Stimulated activated CD4-positive, alpha-beta T cell treated with anti-CD3 and anti-CD28 coated beads, Interleukin-4, amount 100 ng/mL, for 4 hours (primary cell): ENCODE measurements around the gene PPP1R26.
"Not testable (repeated sequence)": the region's sequence is repeated elsewhere in the genome, so short reads cannot be mapped to it uniquely, and the experiment has no call there.

Experiments used
- DNase-seq, 2 experiments: peaks; one replicate each; pipeline ENCODE4 v3.0.0-alpha.2; 2020

PPP1R26 gene, protein sequence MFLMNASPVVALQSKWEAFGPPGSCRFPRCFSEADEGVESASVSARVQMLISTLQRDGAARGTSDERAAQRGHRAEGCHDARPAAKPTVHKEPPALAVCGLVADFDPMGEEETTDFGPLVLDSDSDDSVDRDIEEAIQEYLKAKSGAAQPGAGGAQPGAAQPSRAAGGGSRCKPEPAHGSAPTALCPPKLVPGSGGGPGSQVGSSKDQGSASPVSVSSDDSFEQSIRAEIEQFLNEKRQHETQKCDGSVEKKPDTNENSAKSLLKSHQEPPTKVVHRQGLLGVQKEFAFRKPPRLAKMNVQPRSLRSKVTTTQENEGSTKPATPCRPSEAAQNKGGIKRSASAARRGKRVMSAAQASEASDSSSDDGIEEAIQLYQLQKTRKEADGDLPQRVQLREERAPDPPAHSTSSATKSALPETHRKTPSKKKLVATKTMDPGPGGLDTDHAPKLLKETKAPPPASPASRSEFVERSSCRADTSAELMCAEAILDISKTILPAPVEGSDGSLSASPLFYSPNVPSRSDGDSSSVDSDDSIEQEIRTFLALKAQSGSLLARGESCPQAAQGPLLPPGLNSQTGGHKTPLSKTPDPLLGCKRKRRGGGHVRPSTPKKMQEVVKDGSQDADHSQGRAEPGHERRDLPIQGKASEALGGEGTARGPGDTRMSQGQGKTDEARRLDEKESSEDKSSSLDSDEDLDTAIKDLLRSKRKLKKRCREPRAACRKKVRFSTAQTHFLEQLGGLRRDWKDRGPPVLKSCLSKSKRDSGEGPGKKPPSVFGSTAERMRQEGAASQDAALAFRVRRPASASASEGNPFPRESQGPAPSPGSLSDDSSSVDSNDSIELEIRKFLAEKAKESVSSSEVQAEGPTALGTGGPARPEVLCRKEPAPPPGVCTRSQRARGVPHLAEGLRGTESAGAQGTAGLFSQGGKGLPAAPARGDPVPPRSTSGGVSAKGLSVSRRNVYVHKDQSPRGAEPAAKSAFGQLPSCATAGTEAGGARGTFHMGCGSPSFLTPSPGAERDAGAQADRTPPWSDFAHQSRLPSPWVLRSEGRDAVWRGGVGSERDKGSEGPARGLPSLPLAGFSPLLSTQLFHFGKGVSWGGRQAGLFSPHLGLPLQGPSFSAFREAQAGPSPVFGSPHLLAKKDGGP (N-terminal part only)

DNA sequence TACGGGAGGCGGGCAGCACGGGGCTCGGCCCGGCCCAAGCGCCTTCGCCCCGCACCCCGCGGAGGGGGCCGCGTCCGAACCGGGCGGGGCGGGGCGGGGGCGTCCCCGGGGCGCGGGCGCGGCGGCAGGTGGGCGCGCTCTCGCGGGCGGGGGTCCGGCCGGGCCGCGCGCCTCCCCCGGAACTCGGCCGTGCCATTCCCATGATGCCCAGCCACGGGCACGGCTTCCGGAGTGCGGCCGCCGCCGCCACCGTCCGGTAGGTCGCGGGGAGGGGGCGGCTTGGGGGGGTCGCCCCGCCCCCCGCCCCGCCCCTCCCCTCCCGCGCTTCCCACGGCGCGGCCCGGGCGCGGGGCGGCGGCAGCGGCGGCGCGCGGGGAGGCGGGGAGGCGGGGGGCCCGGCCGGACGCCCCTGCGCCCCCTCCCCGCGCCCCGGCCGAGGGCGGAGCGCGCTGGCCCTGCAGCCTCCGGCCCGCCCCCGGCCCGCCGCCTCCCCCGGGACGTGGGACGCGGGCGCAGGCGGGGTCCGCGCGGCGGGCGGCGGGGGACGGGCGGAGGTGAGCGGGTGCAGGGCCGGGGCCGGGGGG lies at the start of gene PPP1R26:
Gene PPP1R26, plus strand, starts transcription at position 314 of the 584 bp plus-strand sequence. CDS start 4,729 bp downstream, outside the sequence.
- no peak for DNase-seq

DNA sequence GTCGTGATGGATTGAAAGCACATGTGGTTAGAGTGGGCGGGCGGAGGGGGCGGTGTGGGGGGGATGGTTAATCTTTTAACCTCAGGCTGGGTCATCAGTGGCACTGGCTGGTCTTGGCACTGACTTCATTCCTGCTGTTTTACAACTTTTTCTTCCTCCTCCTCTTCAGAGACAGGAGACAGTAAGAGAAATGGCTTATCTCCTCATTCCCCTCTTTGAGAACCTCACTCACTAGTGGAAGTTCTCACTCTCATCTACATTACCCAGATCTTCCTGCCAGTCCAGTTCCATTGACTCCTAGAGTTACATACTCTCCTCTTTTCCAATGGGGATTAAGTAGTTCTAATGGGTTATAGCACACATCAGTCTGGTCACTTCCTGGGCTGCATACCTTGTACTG lies 42.3 kb upstream of the PPP1R26 start:
- DNase-seq: no peak

DNA sequence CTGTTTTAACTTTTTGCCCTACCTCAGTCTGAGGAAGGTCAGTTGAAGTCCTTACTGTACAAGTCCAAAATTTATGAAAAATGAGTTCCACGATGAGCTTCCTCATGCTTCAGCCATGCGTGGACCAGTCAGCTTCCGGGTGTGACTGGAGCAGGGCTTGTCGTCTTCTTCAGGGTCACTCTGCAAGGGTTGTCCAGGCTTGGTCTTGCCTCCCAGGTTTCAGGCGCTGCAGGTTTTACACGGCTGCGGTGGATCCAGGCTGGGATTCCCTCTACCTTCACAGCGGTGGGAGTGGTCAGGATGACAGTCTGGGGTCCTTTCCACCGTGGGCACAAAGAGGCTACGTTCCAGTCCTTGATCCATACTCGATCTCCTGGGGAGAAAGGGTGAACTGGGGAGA lies 41.9 kb upstream of the PPP1R26 start:
- DNase-seq: not testable (repeated sequence)

DNA sequence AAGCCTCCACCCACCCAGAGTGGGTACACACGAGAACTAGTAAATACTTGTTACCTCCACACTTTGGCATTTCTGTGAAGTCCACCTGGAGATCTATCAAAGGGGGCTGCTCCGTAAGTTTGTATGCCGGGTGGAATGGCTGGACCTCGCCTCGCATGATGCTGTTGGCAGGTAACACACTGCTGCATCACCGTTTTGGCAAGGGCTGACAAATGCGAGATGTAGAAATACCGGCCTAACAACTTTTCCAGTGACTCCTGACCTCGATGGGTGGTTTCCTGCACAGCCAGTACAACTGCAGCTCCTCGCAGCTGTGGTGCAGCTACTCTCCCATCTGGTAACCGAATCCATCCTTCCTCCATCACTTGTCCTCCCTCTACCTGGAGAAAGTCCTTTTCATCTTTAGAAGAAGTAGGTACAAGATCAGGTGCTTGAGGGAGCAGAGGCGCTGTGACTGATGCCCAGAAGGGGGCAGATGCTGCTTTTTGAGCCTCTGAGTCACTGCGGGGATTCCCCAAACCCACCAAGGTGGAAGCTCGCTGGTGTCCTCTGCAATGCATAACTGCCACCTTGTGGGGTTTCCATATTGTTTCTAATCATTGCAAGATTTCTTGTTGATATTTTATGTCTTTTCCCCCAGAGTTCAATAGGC lies 40.9 kb upstream of the PPP1R26 start:
- DNase-seq: peak; percentile 19 to 27

DNA sequence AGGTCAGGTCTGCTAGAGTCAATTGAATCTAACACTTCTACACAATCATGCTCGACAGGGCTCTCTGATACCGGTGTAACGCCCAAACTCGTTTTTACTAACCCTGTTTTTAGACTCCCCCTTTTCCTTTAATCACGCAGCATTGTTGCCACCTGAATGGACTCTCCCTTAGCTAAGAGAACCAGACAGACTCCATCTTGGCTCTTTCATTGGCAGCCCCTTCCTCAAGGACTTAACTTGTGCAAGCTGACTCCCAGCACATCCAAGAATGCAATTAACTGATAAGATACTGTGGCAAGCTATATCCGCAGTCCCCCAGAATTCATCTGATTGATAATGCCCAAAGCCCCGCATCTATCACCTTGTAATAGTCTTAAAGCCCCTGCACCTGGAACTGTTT lies 40.1 kb upstream of the PPP1R26 start:
- DNase-seq: not testable (repeated sequence)

DNA sequence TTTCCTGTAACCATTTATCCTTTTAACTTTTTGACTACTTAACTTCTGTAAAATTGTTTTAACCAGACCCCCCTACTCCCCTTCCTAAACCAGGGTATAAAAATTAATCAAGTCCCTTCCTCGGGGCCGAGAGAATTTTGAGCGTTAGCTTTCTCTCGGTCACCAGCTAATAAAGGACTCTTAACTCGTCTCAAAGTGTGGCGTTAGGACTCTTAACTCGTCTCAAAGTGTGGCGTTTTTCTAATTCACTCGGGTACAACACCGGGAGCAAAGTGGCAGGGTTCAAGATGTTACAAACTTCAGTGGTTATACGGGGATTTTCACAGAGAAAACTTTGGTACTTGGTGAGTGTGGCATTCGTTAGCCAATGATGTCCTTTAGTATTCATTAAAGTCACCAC lies 39.7 kb upstream of the PPP1R26 start:
- DNase-seq: no peak

DNA sequence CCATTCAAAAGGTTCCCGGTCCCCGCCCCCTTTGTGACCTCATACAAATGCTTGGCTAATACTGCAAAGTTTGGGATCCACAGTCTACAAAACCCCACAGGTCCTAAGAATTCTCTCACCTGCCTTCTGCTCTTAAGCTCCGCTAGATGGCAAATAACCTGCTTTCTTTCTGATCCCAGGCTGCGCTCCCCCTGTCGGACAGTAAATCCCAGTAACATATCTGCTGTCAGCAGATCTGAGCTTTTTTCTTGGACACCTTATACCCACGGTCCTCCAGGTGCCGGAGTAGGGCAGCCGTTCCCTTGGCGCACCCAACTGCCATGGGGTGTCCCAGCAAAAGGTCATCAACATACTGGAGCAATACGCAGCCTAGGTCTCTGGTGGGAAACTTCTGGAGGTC lies 39.0 kb upstream of the PPP1R26 start:
- DNase-seq: no peak

DNA sequence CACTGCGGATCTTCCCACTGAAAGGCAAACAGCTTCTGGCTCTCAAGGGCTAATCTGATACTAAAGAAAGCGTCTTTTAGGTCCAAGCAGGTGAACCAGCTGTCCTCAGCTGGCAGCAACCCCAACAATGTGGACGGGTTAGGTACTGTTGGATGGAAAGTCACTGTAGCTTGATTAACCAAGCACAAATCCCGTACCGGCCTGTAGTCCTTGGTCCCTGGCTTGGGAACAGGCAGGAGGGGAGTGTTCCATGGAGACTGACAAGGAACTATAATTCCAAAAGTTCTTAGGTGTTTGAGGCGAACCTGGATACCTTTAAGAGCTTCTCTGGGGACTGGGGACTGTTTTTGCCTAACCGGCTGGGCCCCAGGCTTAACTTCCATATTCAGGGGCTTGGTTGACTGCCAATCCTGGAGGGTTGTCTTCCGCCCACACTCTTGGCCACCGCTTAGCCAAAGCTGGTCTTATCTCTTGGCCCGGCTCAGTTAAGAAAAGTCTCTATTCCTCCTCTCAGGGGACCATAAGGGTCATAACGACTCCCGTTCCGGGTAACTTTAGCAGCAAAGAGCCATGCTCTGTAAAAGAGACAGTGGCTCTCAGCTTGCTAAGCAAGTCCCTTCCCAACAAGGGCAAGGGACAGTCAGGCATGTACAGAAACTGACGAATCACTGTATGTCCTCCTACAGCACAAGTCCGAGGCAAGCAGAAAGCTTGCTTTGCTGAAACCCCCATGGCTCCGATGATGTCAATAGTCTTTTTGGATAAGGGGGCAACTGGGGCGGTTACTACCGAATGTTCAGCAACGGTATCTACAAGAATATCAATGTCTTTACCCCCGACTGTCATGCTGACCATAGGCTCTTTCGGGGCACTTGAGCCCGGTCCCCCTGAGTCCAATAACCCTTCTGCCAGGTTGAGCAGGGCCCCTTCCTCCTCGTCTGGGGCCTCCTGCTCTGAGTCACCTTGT lies 38.2 kb upstream of the PPP1R26 start:
- not testable (repeated sequence) for DNase-seq

DNA sequence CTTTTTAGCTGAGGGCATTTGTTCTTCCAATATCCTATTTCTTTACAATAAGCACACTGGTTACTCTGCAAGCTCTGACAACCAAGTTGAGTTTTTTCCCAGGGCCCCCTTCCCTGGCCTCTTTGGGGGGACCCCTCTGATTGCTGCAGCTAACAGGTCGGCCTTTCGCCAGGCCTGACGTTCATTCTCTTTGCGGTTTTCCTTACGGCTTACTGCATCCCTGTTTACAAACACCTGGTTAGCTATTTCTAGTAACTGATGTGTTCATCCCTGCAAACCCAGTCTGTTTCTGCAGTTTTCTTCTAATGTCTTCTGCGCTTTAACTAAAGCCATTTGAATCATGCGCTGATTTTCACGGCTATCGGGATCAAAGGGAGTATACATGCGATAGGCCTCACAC lies 37.5 kb upstream of the PPP1R26 start:
- DNase-seq: no peak

DNA sequence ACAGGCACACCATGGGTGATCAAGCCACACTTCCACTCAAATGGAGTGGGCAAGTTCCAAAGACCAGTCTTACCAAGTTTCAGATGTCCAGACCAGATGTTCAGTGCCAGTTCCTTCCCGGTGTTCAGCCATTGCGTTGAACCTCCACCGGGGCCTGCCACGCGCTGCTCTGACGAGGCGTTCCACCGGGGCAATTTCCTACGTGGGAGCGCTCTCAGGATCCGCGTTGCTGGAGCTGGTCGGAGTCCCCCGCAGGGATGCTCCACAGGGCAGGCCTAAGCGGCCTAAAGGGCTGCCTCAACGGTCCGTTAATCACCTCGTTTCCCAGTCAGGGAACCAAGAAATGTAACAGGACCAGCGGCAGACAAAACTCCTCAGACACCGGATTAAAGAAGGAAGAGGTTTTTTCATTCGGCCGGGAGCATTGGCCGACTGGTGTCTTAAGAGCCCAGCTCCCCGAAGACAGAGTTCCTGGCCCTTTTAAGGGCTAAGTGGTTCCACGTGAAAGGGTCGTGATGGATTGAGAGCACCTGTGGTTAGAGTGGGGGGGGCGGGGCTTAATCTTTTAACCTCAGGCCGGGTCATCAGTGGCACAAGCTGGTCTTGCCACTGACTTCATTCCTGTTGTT lies 35.7 kb upstream of the PPP1R26 start:
- DNase-seq: no peak

DNA sequence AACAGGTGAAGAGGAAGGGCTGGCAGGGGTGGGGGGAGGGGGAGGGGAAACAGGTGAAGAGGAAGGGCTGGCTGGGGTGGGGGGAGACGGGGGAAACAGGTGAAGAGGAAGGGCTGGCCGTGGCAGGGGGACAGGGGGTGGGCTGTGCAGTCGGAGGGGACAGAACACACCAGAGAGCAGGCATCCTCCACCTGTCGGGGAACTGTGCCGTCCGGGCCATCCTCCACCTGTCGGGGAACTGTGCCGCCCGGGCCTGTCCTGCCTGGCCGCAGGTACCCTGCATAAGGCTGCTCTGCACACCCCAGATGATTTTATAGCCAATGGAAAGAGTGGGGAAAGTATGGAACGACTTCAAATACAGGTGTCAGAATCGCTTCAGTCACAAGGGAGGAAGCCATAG lies 32.5 kb upstream of the PPP1R26 start:
- DNase-seq: no peak

DNA sequence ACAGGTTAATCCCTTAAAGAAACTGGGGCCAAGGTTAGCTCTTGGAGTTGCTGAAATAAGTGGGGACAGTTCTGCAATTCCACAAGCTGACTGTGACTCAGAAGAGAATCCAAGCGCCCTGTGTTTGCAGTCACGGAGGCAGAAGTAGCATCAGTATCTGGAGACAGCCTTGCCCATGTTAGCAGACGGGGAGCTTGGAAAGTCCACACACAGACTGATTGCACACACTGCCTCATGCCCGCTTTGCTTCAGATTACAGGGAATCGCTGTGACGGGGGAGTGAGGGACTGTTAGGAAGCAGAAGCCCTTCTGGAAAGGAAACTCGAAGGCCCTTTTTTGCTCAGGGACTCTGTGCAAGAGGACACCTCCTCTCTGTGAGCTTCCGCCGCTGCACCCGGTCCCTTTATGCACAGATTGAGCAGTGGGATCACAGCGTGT lies 30.9 kb upstream of the PPP1R26 start:
- DNase-seq: no peak

DNA sequence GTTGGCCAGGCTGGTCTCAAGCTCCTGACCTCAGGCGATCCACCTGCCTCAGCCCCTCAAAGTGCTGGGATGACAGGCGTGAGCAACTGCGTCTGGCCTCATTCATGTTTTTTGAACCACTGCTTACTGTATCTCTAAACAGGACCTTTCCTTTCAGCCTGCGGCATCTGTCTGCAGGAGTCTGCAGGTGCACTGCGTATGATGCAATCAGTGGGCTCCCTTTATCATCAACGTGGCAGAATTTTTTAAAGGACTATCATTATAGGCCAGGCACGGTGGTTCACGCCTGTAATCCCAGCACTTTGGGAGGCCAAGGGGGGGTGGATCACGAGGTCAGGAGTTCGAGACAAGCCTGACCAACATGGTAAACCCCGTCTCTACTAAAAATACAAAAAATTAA lies 30.1 kb upstream of the PPP1R26 start:
- DNase-seq: not testable (repeated sequence)

DNA sequence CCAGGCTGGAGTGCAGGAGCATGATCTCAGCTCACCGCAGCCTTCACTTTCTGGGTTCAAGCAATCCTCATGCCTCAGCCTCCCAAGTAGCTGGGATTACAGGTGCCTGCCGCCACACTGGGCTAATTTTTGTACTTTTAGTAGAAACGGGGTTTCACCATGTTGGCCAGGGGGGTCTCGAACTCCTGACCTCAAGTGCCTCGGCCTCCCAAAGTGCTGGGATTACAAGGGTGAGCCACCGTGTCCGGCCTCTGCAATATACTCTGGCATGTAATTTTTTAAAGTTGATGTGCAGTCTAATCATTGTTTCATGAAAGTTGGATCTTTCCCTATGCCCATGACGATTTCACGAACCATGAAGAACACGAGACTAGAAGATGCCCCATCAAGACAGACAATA lies 28.6 kb upstream of the PPP1R26 start:
- DNase-seq: no peak

DNA sequence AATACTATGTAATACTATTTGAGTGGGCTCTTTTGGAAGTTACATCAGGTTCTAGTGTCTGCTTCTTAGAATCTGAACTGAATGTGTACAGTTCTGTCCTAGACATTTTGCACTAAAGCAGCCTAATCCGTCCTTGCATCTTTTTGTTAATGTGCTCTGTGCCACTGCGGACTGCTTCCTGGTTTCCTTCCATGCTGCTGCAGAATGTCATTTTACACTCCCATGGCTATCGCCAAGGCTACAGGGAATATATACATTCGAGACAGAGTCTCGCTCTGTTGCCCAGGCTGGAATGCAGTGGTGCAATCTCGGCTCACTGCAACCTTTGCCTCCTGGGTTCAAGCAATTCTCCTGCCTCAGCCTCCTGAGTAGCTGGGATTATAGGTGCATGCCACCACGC lies 27.7 kb upstream of the PPP1R26 start:
- DNase-seq: not testable (repeated sequence)

DNA sequence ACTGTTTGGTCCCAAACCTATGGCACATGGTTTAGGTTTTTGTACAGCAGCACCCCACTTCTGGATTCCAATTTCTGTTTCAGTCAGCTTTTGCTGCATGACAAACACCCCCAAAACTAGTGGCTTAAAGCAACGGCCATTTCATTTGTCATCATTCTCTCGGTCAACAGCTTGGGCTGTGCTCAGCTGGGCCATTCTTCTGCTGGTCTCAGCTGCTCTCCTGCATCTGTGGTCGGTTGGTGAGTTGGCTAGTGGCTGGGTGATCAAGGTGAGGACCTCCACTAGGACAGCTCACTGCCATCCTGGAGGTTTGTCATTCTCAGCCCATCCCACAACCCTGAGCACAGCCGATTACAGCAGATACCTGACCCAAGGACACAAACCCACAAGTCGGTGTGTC lies 24.8 kb upstream of the PPP1R26 start:
- no peak for DNase-seq

DNA sequence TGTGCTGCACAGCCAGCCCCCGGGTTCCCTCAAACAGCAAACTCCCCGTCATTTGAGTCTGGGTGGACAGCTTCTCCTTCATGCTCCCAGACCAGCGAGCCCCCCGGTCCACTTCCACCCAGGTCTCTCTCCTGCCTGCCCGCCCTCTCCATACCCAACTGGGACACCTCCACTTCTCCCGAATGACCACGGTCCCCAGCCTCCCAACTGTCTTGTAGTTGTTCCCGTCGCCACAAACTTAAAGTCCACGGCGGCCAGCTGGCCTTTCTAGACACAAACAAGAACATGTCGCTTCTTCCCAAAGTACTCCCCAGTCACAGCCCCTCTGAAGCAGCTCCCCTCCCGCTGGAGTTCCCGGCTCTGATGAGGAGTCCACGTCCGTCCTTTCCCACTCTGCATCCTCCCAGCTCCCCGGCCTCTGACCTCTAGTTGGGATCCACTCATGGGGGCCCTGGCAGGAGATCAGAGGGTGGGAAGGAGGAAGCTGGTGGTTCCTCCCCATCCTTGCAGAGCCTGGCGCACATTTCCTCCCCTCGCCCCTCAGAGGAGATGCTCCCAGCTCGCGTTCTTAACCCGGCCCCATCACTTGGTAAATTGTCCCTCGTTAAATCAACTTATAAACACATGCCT lies 24.1 kb upstream of the PPP1R26 start:
- DNase-seq: no peak

DNA sequence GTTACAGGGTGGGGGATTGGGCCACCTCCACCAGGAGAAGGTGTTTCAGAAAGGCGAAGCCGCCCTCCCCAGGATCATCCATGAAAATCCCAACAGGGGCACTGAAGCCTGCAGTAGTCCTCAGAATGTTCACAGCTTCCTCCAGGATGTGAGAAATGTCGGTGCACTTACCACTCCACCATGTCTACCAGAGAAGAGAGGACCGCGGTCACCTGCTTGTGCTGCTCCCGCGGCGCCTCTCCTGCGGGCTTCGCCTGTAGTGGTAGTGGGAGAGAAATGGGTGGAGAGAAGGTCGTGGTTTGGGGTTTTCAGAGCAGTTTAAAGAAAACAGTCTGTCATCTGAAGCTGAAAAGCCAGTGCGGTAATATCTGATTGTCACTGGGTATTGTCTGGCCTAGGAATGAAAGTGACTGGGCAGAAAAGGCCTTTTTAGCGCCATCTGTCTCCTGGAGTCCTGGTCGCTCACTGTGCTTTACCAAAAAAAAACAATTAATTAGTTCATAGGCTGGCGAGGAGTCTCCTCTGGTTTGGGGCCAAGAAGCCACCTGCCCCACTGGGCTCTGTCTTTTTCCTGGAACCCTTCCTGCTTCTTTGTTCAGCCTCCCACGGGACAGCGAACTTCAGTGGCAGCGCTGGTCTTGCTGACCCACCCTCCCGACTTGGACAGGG lies 23.0 kb upstream of the PPP1R26 start:
- DNase-seq: no peak

DNA sequence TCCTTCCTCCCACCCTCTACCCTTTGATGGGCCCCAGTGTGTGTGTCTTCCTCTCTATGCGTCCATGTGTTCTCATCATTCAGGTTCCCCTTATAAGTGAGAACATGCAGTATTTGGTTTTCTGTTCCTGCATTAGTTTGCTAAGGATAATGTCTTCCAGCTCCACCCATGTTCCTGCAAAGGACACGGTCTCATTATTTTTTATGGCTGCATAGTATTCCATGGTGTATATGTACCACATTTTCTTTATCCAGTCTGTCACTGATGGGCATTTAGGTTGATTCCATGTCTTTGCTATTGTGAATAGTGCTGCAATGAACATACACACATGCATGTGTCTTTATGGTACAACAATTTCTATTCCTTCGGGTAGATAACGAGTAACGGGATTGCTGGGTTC lies 21.1 kb upstream of the PPP1R26 start:
- not testable (repeated sequence) for DNase-seq

DNA sequence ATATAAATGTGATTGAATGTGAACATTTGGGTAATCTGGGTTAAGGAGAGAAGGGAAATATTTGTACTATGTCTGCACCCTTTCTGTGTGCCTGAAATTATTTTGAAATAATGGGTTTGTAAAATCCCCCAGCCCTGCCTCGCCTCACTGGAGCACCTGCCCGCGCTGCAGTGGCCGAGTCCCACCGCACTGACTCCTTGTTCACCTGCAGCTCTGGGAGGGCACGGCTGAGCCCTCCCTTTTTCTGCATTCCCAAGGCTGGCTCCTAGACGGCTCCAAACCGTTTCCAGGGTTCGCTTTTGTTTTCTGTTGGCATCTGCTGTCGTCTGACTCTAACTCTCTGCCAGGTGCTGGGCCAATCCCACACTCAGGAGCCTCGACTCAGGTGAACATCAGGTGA lies 17.6 kb upstream of the PPP1R26 start:
- no peak for DNase-seq
